ENCODE measurements around the gene HOXB6.
A peak's percentile ranks its signal among the peaks of the same experiment; 100 is the strongest.

Gene HOXB6

DNA sequence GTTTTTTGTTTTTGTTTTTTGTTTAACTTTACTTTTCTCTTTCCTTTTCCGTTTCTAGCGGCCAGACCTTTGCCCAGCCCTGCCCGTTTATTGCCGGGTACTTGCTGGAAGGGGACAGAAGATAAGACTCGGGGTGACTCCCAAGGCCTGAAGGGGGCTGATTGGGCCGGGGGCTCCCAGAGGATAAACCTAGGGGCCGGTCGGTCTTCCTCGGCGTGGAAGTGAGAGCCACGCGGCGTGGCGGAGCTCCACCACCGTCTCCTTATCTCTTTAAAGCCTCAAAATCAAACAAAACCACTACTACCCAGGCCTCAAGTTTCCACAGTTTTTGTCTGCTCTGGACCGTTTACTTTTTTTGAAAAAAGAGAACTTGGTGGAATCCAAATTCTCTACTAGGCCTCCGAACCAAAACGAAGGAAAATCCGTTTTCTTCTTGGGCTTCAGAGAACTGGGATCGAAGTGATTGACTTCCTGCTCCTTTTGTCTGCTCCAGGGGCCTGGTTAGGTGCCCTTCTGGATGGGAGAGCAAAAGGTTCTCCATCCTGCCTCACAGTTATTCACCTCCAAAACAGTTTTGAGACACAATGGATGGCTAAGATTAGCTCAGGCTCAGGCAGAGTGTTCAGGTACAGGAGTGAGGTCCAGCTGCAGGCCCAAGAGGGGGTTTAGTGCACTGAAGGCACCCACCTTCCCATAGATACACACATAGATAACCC lies 29.9 kb upstream of the HOXB6 start:
- no peak for DNase-seq
- no peaks in the 10 kb centered on the region for H3K36me3 ChIP-seq (ENCODE audit: control insufficient read depth in 4 of 4, insufficient read depth in 4 of 4, low read length in 3 of 4)
- H3K27me3 ChIP-seq (replicated peaks in 2 of 5; ENCODE audit: control insufficient read depth in 4 of 5, insufficient read depth in 5 of 5, low read length in 4 of 5): peaks cover 13 to 97% (median 64%) of the 10 kb centered on the region in 5 experiments
- peaks cover 0 to 14% (median 6%) of the 10 kb centered on the region in 4 experiments for H3K4me1 ChIP-seq (ENCODE audit: control extremely low read depth in 1 of 4, control insufficient read depth in 4 of 4, insufficient read depth in 4 of 4, low read length in 3 of 4)
- no peak overlapping the region for H3K4me3 ChIP-seq (ENCODE audit: control insufficient read depth in 1 of 7, extremely low read depth in 1 of 7, insufficient read depth in 4 of 7, low read depth in 2 of 7, low read length in 6 of 7)
- ChIA-PET POLR2A (no interaction called here), CTCF (interaction anchor here (2.5 to 3.5 kb wide), 3 partner anchors 9 to 20 kb away, joined by 8 to 27 read pairs (median 14); partner anchors contain the start of genes HOXB8 and HOXB9)
- no peaks in the 10 kb centered on the region for H3K9me3 ChIP-seq (ENCODE audit: control extremely low read depth in 1 of 5, control insufficient read depth in 4 of 5, insufficient read depth in 2 of 5, low read depth in 1 of 5, low read length in 4 of 5)
- H3K27ac ChIP-seq (ENCODE audit: insufficient read depth in 1 of 2, low read depth in 1 of 2, low read length in 2 of 2, poor library complexity in 1 of 2, severe bottlenecking in 2 of 2): no peak overlapping the region
- WGBS (ENCODE audit: insufficient coverage): 59% methylated on average over 8 of the region's 20 CpGs

- H3K27ac ChIP-seq (ENCODE audit: insufficient read depth in 1 of 2, low read depth in 1 of 2, low read length in 2 of 2, poor library complexity in 1 of 2, severe bottlenecking in 2 of 2): no peak overlapping the region
- ChIA-PET CTCF (interaction anchor here (2.6 kb wide), 1 partner anchor 12 kb away, joined by 12 read pairs; no protein-coding TSS in a partner anchor), POLR2A (no interaction called here)
- H3K9me3 ChIP-seq (ENCODE audit: control extremely low read depth in 1 of 5, control insufficient read depth in 4 of 5, insufficient read depth in 2 of 5, low read depth in 1 of 5, low read length in 4 of 5): no peaks in the 10 kb centered on the region
- 61% methylated on average over 30 of the region's 35 CpGs for WGBS (ENCODE audit: insufficient coverage)
- H3K4me1 ChIP-seq (ENCODE audit: control extremely low read depth in 1 of 4, control insufficient read depth in 4 of 4, insufficient read depth in 4 of 4, low read length in 3 of 4): peaks cover 0 to 14% (median 6%) of the 10 kb centered on the region in 4 experiments
- H3K36me3 ChIP-seq (ENCODE audit: control insufficient read depth in 4 of 4, insufficient read depth in 4 of 4, low read length in 3 of 4): no peaks in the 10 kb centered on the region
- peaks cover 22 to 97% (median 60%) of the 10 kb centered on the region in 5 experiments for H3K27me3 ChIP-seq (replicated peaks in 2 of 5; ENCODE audit: control insufficient read depth in 4 of 5, insufficient read depth in 5 of 5, low read length in 4 of 5)
- no peak for DNase-seq
- H3K4me3 ChIP-seq (ENCODE audit: control insufficient read depth in 1 of 7, extremely low read depth in 1 of 7, insufficient read depth in 4 of 7, low read depth in 2 of 7, low read length in 6 of 7): no peak overlapping the region
These were observed 28.5 kb upstream of the HOXB6 start for GRCh38 chr17:48633266-48633677.

DNA sequence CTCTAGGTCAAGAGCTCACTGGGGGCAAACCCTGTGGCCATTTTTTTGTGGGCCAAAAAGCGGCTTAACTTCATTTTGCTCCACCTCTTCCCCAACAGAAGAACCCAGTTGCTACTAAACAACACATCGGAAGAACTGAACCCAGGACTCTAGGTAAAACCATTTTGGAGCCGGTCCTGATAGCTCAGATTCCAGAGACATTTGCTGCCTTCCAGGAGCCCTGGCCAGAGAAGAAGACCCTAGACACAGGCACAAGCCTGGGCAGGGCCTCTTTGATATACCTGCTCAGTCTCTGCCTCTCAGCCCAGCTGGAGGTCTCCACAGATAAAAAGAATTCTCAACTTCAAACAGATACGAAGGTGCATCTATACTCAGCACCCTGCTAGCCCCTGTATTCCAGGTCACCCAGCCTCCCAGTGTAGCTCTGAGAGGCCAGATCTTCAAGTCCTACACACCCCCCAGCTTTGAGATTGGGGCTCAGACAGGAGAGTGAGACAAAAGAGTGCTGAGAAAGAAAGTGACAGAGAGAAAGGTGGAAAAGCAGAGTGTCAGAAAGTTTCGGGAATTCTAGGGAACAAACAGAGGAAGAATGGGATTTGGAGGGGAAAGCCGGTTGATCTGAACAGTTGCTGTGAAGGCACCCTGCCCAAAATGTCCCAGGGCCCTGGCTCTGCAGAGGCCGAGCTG lies 27.9 kb upstream of the HOXB6 start:
- H3K27ac ChIP-seq (ENCODE audit: insufficient read depth in 1 of 2, low read depth in 1 of 2, low read length in 2 of 2, poor library complexity in 1 of 2, severe bottlenecking in 2 of 2): no peak overlapping the region
- CTCF ChIA-PET: interaction anchor here (1.1 to 2.6 kb wide), 6 partner anchors 8 to 246 kb away, joined by 3 to 12 read pairs (median 4); no protein-coding TSS in a partner anchor
- no peak for DNase-seq
- no peaks in the 10 kb centered on the region for H3K36me3 ChIP-seq (ENCODE audit: control insufficient read depth in 4 of 4, insufficient read depth in 4 of 4, low read length in 3 of 4)
- POLR2A ChIA-PET: no interaction called here
- no peak overlapping the region for H3K4me3 ChIP-seq (ENCODE audit: control insufficient read depth in 1 of 7, extremely low read depth in 1 of 7, insufficient read depth in 4 of 7, low read depth in 2 of 7, low read length in 6 of 7)
- peaks cover 0 to 14% (median 6%) of the 10 kb centered on the region in 4 experiments for H3K4me1 ChIP-seq (ENCODE audit: control extremely low read depth in 1 of 4, control insufficient read depth in 4 of 4, insufficient read depth in 4 of 4, low read length in 3 of 4)
- WGBS (ENCODE audit: insufficient coverage): 95% methylated on average over 7 of the region's 7 CpGs
- peaks cover 21 to 97% (median 61%) of the 10 kb centered on the region in 5 experiments for H3K27me3 ChIP-seq (replicated peaks in 2 of 5; ENCODE audit: control insufficient read depth in 4 of 5, insufficient read depth in 5 of 5, low read length in 4 of 5)
- H3K9me3 ChIP-seq (ENCODE audit: control extremely low read depth in 1 of 5, control insufficient read depth in 4 of 5, insufficient read depth in 2 of 5, low read depth in 1 of 5, low read length in 4 of 5): no peaks in the 10 kb centered on the region

DNA sequence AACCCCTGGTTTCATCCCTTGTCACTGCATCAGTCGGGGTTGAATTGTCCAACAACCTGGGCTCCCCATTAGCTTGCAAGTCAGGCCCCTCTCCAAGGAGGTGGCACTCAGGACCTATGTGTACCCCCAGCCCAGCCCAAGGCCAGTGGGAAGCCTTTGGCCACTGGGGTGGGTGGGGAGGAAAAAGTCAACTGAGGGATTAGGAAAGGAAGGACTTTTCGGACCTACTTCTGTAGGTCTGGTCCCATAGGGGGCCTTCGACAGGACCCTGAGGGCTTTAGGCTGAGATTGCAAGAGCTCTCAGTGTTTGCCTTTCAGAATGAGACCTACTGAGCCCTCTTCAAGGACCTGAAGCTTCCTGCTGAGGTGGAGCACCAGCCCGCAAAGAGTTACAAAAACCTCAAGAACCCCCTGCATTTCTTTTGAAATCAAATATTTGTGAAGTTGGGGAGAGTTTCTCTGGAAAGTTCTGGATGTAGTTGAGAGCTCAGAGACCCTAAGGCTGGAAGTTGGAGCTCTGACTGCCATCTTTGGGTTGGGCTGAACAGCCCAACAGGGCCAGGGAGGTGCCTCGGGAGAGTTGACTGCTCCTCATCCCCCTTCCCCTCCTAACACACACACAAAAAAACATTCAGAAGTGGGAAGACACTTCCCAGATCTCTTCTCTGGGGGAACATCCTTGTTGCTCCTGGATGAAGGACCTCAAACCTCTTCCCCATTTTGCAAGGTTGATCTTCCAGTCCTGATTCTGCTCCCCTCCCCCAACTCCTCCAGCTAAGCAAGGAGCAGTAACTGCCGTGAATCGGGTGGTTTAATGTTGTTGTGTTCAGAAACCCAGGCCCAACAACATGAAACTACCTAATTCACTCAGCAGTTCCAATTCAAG lies 27.1 kb upstream of the HOXB6 start:
- Histone ChIP-seq H3K9me3 (ENCODE audit: control extremely low read depth in 1 of 5, control insufficient read depth in 4 of 5, insufficient read depth in 2 of 5, low read depth in 1 of 5, low read length in 4 of 5) (no peaks in the 10 kb centered on the region), H3K27me3 (replicated peaks in 2 of 5; ENCODE audit: control insufficient read depth in 4 of 5, insufficient read depth in 5 of 5, low read length in 4 of 5) (peaks cover 21 to 97% (median 64%) of the 10 kb centered on the region in 5 experiments), H3K36me3 (ENCODE audit: control insufficient read depth in 4 of 4, insufficient read depth in 4 of 4, low read length in 3 of 4) (no peaks in the 10 kb centered on the region), H3K4me3 (ENCODE audit: control insufficient read depth in 1 of 7, extremely low read depth in 1 of 7, insufficient read depth in 4 of 7, low read depth in 2 of 7, low read length in 6 of 7) (no peak overlapping the region), H3K27ac (ENCODE audit: insufficient read depth in 1 of 2, low read depth in 1 of 2, low read length in 2 of 2, poor library complexity in 1 of 2, severe bottlenecking in 2 of 2) (peak overlapping the region in 1 of 2 experiments; percentile 76), H3K4me1 (ENCODE audit: control extremely low read depth in 1 of 4, control insufficient read depth in 4 of 4, insufficient read depth in 4 of 4, low read length in 3 of 4) (peaks cover 0 to 15% (median 8%) of the 10 kb centered on the region in 4 experiments)
- WGBS (ENCODE audit: insufficient coverage): 93% methylated on average over 3 of the region's 7 CpGs
- no peak for DNase-seq
- ChIA-PET POLR2A (no interaction called here), CTCF (interaction anchor here (1.1 to 2.6 kb wide), 7 partner anchors 8 to 247 kb away, joined by 3 to 12 read pairs (median 3); no protein-coding TSS in a partner anchor)

GRCh38 chr17:48630925-48631692 lies 26.3 kb upstream of the HOXB6 start:
- ChIA-PET CTCF (interaction anchor here (1.1 to 2.6 kb wide), 5 partner anchors 7 to 248 kb away, joined by 3 to 12 read pairs (median 4); no protein-coding TSS in a partner anchor), POLR2A (no interaction called here)
- Histone ChIP-seq H3K4me1 (ENCODE audit: control extremely low read depth in 1 of 4, control insufficient read depth in 4 of 4, insufficient read depth in 4 of 4, low read length in 3 of 4) (peaks cover 0 to 18% (median 14%) of the 10 kb centered on the region in 4 experiments), H3K36me3 (ENCODE audit: control insufficient read depth in 4 of 4, insufficient read depth in 4 of 4, low read length in 3 of 4) (no peaks in the 10 kb centered on the region), H3K9me3 (ENCODE audit: control extremely low read depth in 1 of 5, control insufficient read depth in 4 of 5, insufficient read depth in 2 of 5, low read depth in 1 of 5, low read length in 4 of 5) (no peaks in the 10 kb centered on the region), H3K4me3 (ENCODE audit: control insufficient read depth in 1 of 7, extremely low read depth in 1 of 7, insufficient read depth in 4 of 7, low read depth in 2 of 7, low read length in 6 of 7) (no peak overlapping the region), H3K27ac (ENCODE audit: insufficient read depth in 1 of 2, low read depth in 1 of 2, low read length in 2 of 2, poor library complexity in 1 of 2, severe bottlenecking in 2 of 2) (peak overlapping the region in 1 of 2 experiments; percentile 76), H3K27me3 (replicated peaks in 2 of 5; ENCODE audit: control insufficient read depth in 4 of 5, insufficient read depth in 5 of 5, low read length in 4 of 5) (peaks cover 21 to 98% (median 60%) of the 10 kb centered on the region in 5 experiments)
- WGBS (ENCODE audit: insufficient coverage): 80% methylated on average over 15 of the region's 15 CpGs
- DNase-seq: no peak

All from common myeloid progenitor, CD34-positive (primary cell).